NT2/D1 (cell line): ENCODE results near the gene RAB26.

Experiments
- YY1 ChIP-seq: IDR thresholded peaks from 2 replicates; pipeline ENCODE4 v1.6.1; 2011; ENCODE audit not compliant: insufficient read length, insufficient read depth
- ZNF274 ChIP-seq: IDR thresholded peaks from 2 replicates; pipeline ENCODE4 v1.6.1; 2011; ENCODE audit warnings: mild to moderate bottlenecking, low read depth, low read length

GRCh38 chr16:2148714-2149629 is 547 bp downstream of the RAB26 start:
- TF ChIP-seq YY1 = no peak
- TF ChIP-seq ZNF274 = no peak
